Suprapubic skin (tissue), 3 donors: Measurements from ENCODE around the gene ZNF296.

Experiments
- CTCF ChIP-seq, 2 donors: fragments of 200-600 bp in 1 of 2; fragments of 450-650 bp in 1 of 2; sonication (generic) in 1 of 2; IDR thresholded peaks; one replicate each; pipeline ENCODE4 v1.5.1; 2016 to 2019; ENCODE audit warnings: antibody characterized with exemption in 2 of 2, mild to moderate bottlenecking in 1 of 2, moderate library complexity in 1 of 2
- EP300 ChIP-seq: sonication (generic); formaldehyde crosslinking; IDR thresholded peaks from one replicate; pipeline ENCODE4 v1.6.1; 2017; ENCODE audit warnings: antibody characterized with exemption
- POLR2A ChIP-seq, 2 donors: fragments of 450-650 bp; IDR thresholded peaks; one replicate each; pipeline ENCODE4 v1.6.1; 2017; ENCODE audit warnings: antibody characterized with exemption in 2 of 2, mild to moderate bottlenecking in 2 of 2, moderate library complexity in 2 of 2

- TF ChIP-seq CTCF (IDR thresholded peaks at IDR 0.05) (no peak), EP300 (no peak), POLR2A (IDR thresholded peaks at IDR 0.05) (no peak)
These were observed 5.3 kb downstream of the ZNF296 start for GRCh38 chr19:45070861-45071544.
